ENCODE measurements around the gene RBM17.

The RBM17 gene

DNA sequence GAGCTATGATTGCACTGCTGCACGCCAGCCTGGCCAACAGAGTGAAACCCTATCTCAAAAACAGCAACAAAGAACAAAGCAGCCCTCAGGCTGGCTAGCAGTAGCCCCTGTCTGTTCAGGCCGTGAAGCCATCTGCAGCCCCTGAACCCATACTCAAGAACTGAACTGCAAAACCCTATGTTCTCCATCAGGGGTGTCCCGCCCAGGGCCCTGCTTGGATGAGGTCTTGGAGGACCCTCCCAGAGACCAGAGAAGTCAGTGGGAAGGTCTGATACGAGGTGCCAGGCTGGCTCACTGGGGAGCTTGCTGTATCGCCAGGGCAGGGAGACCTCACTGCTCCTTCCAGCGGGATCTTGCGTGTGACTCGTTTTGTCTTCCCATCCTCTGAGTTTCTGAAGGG is 39.3 kb downstream of the RBM17 start:
- Histone ChIP-seq H3K79me2 (ENCODE audit: control insufficient read depth, insufficient read depth, low read length) (no peaks in the 10 kb centered on the region), H3K9ac (ENCODE audit: low read length) (no peak overlapping the region), H3K4ac (ENCODE audit: low read depth, low read length) (no peak overlapping the region), H2BK15ac (replicated peaks; ENCODE audit: low read depth) (no peak overlapping the region), H3K79me1 (ENCODE audit: low read length) (no peaks in the 10 kb centered on the region), H2AK5ac (ENCODE audit: low read length) (no peak overlapping the region), H3K4me1 (ENCODE audit: control insufficient read depth, low read depth, low read length) (no peaks in the 10 kb centered on the region), H4K5ac (ENCODE audit: low read length) (no peak overlapping the region), H3K56ac (ENCODE audit: low read length) (no peak overlapping the region), H3K4me3 (ENCODE audit: low read length) (no peak overlapping the region), H4K8ac (ENCODE audit: low read depth, low read length) (no peak overlapping the region), H3K36me3 (ENCODE audit: control insufficient read depth, insufficient read depth, low read length) (no peaks in the 10 kb centered on the region), H3K4me2 (ENCODE audit: low read length) (no peak overlapping the region), H2BK120ac (ENCODE audit: low read depth, low read length) (no peak overlapping the region), H3K27ac (ENCODE audit: low read depth, low read length) (no peak overlapping the region), H3K27me3 (ENCODE audit: insufficient read depth, low read length, poor library complexity) (no peaks in the 10 kb centered on the region), H3K18ac (ENCODE audit: low read length) (no peak overlapping the region), H3K23ac (ENCODE audit: low read length) (no peak overlapping the region), H2BK5ac (ENCODE audit: low read length) (no peak overlapping the region)
- WGBS (ENCODE audit: extremely low coverage, insufficient coverage, low lambda C conversion rate): no CpG with 5 or more reads among the region's 8 CpGs
- no peak for DNase-seq

DNA sequence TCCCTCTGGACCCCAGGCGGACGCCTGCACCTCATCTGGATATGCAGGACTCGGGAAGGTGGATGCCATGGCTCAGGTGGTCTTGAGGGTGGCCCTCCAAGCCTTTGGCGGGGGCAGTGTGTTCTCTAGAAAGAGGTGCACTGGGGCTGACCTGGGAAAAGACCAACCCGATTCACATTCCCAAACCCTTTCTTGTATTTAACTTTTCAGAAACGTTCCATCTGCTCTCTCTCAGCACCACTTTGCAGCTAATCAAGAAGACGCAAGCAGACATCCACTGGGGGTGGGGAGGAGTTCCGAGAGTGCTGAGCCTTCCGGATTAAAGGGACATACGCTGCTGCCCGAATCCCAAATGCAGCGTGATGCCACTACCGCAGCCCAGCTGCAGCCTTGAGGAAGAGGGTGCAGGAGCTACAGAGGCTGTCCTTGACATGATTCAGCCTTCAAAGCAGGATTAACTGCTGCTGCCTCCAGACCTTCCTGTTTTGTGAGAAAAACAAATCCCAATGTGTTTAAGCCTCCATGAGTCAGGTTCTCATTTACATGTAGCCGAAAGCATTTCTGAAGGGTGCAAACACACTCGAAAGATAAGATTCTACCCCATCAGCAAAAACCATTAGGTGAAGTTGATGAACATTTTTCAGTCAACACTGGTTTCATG is 39.9 kb downstream of the RBM17 start:
- Histone ChIP-seq H4K8ac (ENCODE audit: low read depth, low read length) (no peak overlapping the region), H3K27me3 (ENCODE audit: insufficient read depth, low read length, poor library complexity) (no peaks in the 10 kb centered on the region), H2BK120ac (ENCODE audit: low read depth, low read length) (no peak overlapping the region), H3K79me2 (ENCODE audit: control insufficient read depth, insufficient read depth, low read length) (no peaks in the 10 kb centered on the region), H3K23ac (ENCODE audit: low read length) (no peak overlapping the region), H3K36me3 (ENCODE audit: control insufficient read depth, insufficient read depth, low read length) (no peaks in the 10 kb centered on the region), H3K9ac (ENCODE audit: low read length) (no peak overlapping the region), H2BK5ac (ENCODE audit: low read length) (no peak overlapping the region), H3K56ac (ENCODE audit: low read length) (no peak overlapping the region), H3K79me1 (ENCODE audit: low read length) (no peaks in the 10 kb centered on the region), H2AK5ac (ENCODE audit: low read length) (no peak overlapping the region), H3K4me2 (ENCODE audit: low read length) (no peak overlapping the region), H3K4me1 (ENCODE audit: control insufficient read depth, low read depth, low read length) (no peaks in the 10 kb centered on the region), H2BK15ac (replicated peaks; ENCODE audit: low read depth) (no peak overlapping the region), H3K4ac (ENCODE audit: low read depth, low read length) (no peak overlapping the region), H3K27ac (ENCODE audit: low read depth, low read length) (no peak overlapping the region), H3K4me3 (ENCODE audit: low read length) (no peak overlapping the region), H3K18ac (ENCODE audit: low read length) (no peak overlapping the region), H4K5ac (ENCODE audit: low read length) (no peak overlapping the region)
- WGBS (ENCODE audit: extremely low coverage, insufficient coverage, low lambda C conversion rate): no CpG with 5 or more reads among the region's 15 CpGs
- DNase-seq: peak; percentile 50

DNA sequence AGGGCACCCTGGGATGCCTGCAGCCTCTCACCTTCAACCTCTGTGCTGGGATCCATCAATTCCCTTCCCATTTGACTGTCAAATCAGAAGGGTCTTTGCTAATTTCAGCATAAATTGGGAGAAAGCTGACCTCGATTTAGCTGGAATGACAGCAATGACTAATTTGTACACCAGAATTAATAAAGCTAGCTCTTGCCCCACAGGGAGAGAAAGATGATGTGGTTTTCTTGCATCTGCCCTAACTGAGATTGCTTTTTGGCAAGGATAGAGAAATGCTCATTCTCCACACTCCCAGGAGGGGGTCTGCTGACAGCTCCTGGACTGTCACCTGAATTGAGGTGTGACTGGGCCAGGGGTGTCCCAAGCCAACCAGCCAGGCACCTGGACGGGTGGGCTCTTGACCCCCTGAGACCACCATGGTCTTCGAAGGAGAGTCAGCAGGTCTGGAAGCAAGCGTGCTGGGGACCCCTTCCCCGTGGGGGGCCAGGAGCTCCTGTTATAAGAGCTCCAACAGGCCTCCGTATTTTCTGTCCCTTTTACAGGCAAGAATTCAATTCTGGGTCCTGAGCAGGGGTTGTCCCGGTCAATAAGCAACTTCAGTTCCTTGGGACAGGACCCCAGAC is 42.1 kb downstream of the RBM17 start:
- H3K56ac ChIP-seq (ENCODE audit: low read length): no peak overlapping the region
- no peak overlapping the region for H4K5ac ChIP-seq (ENCODE audit: low read length)
- H2BK5ac ChIP-seq (ENCODE audit: low read length): no peak overlapping the region
- no peak overlapping the region for H3K27ac ChIP-seq (ENCODE audit: low read depth, low read length)
- H3K9ac ChIP-seq (ENCODE audit: low read length): no peak overlapping the region
- H3K36me3 ChIP-seq (ENCODE audit: control insufficient read depth, insufficient read depth, low read length): no peaks in the 10 kb centered on the region
- no peaks in the 10 kb centered on the region for H3K4me1 ChIP-seq (ENCODE audit: control insufficient read depth, low read depth, low read length)
- no peak overlapping the region for H4K8ac ChIP-seq (ENCODE audit: low read depth, low read length)
- no peak overlapping the region for H3K4ac ChIP-seq (ENCODE audit: low read depth, low read length)
- H3K79me2 ChIP-seq (ENCODE audit: control insufficient read depth, insufficient read depth, low read length): no peaks in the 10 kb centered on the region
- no peak overlapping the region for H2BK120ac ChIP-seq (ENCODE audit: low read depth, low read length)
- no peaks in the 10 kb centered on the region for H3K79me1 ChIP-seq (ENCODE audit: low read length)
- H2AK5ac ChIP-seq (ENCODE audit: low read length): no peak overlapping the region
- H3K4me2 ChIP-seq (ENCODE audit: low read length): no peak overlapping the region
- H3K18ac ChIP-seq (ENCODE audit: low read length): no peak overlapping the region
- H3K4me3 ChIP-seq (ENCODE audit: low read length): no peak overlapping the region
- H3K27me3 ChIP-seq (ENCODE audit: insufficient read depth, low read length, poor library complexity): no peaks in the 10 kb centered on the region
- DNase-seq: no peak
- WGBS (ENCODE audit: extremely low coverage, insufficient coverage, low lambda C conversion rate): no CpG with 5 or more reads among the region's 7 CpGs
- H3K23ac ChIP-seq (ENCODE audit: low read length): no peak overlapping the region
- no peak overlapping the region for H2BK15ac ChIP-seq (replicated peaks; ENCODE audit: low read depth)

DNA sequence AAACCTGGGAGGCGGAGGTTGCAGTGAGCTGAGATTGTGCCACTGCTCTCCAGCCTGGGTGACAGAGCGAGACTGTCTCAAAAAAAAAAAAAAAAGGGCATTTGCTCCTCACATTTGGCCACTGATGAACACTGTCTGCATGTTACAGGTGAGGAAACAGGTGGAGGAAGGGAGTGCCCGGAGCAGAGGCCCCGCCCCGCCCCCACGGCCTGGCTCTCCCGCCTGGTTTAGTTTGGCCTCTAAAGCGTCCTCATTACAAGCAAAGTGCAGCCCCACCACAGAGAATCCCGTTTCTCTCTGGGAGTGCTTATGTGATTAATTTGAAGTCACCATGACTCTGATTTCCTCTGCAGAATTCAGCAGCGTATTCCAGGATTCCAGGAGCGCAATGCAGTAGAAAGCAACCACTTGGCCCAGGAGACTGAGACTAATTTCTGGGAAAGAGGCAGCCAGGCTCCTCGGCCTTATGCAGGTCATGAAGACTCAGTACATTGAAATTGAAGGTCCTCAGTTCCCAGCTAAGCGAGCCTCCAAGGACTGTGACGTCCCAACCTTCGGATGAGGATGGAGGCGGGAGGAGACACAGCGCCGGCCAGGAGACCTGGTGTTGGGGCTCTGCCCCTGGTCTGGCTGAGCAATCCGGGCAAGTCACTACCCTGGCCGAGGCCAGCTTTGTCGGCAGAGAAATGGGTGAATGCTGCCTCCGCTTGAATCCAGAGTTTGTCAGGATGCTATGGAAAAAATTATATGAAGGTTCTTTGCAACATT is 44.7 kb downstream of the RBM17 start:
- no peak overlapping the region for H3K18ac ChIP-seq (ENCODE audit: low read length)
- no peak overlapping the region for H3K56ac ChIP-seq (ENCODE audit: low read length)
- H3K36me3 ChIP-seq (ENCODE audit: control insufficient read depth, insufficient read depth, low read length): no peaks in the 10 kb centered on the region
- DNase-seq: no peak
- no peak overlapping the region for H3K4me3 ChIP-seq (ENCODE audit: low read length)
- H3K4me2 ChIP-seq (ENCODE audit: low read length): no peak overlapping the region
- H2BK120ac ChIP-seq (ENCODE audit: low read depth, low read length): no peak overlapping the region
- H3K27me3 ChIP-seq (ENCODE audit: insufficient read depth, low read length, poor library complexity): no peaks in the 10 kb centered on the region
- no CpG with 5 or more reads among the region's 22 CpGs for WGBS (ENCODE audit: extremely low coverage, insufficient coverage, low lambda C conversion rate)
- no peaks in the 10 kb centered on the region for H3K79me2 ChIP-seq (ENCODE audit: control insufficient read depth, insufficient read depth, low read length)
- H4K5ac ChIP-seq (ENCODE audit: low read length): no peak overlapping the region
- no peak overlapping the region for H3K4ac ChIP-seq (ENCODE audit: low read depth, low read length)
- H4K8ac ChIP-seq (ENCODE audit: low read depth, low read length): no peak overlapping the region
- no peaks in the 10 kb centered on the region for H3K79me1 ChIP-seq (ENCODE audit: low read length)
- no peak overlapping the region for H2BK5ac ChIP-seq (ENCODE audit: low read length)
- H3K4me1 ChIP-seq (ENCODE audit: control insufficient read depth, low read depth, low read length): no peaks in the 10 kb centered on the region
- no peak overlapping the region for H3K27ac ChIP-seq (ENCODE audit: low read depth, low read length)
- no peak overlapping the region for H2BK15ac ChIP-seq (replicated peaks; ENCODE audit: low read depth)
- H3K23ac ChIP-seq (ENCODE audit: low read length): no peak overlapping the region
- H3K9ac ChIP-seq (ENCODE audit: low read length): no peak overlapping the region
- no peak overlapping the region for H2AK5ac ChIP-seq (ENCODE audit: low read length)

DNA sequence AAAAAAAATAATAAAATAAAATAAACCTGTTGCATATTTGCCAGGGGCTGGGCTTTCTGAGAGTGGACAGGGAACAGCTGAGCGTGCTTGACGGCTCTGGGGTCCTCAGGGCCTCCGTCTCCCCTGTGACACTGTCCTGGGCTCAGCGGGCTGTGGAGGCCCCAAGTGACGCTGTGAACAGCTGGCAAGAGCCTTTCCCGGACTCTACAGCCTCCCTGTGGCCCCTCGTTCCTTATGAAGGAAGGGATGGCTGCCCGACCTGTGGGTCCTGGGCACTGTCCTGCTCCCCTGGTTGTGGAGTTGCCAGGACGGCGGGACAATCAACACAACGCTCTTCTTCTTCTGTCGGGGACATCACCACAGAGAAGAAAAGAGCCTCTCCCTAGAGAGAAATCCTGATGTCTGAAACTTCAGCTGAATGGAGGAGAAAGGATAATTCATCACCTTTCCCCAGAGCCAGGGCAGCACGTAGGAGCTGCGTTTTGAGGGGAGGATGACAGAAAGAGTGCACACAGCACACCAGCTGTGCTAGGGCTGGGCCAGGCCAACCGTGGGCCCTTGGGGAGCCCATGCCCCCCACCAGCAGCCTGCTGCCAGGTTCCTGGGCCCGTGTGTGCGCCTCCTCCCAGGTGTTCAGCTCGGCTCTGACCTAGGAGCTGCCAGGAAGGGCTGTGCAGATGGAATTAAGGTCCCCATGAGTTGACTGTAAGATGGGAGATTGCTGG is 45.4 kb downstream of the RBM17 start:
- no peaks in the 10 kb centered on the region for H3K79me2 ChIP-seq (ENCODE audit: control insufficient read depth, insufficient read depth, low read length)
- no peak overlapping the region for H3K4ac ChIP-seq (ENCODE audit: low read depth, low read length)
- no peak overlapping the region for H3K56ac ChIP-seq (ENCODE audit: low read length)
- no peaks in the 10 kb centered on the region for H3K4me1 ChIP-seq (ENCODE audit: control insufficient read depth, low read depth, low read length)
- H4K8ac ChIP-seq (ENCODE audit: low read depth, low read length): no peak overlapping the region
- no peak overlapping the region for H3K4me3 ChIP-seq (ENCODE audit: low read length)
- no peak overlapping the region for H3K9ac ChIP-seq (ENCODE audit: low read length)
- no peaks in the 10 kb centered on the region for H3K79me1 ChIP-seq (ENCODE audit: low read length)
- H3K27me3 ChIP-seq (ENCODE audit: insufficient read depth, low read length, poor library complexity): no peaks in the 10 kb centered on the region
- no CpG with 5 or more reads among the region's 18 CpGs for WGBS (ENCODE audit: extremely low coverage, insufficient coverage, low lambda C conversion rate)
- no peak overlapping the region for H3K4me2 ChIP-seq (ENCODE audit: low read length)
- no peak overlapping the region for H2AK5ac ChIP-seq (ENCODE audit: low read length)
- H2BK15ac ChIP-seq (replicated peaks; ENCODE audit: low read depth): no peak overlapping the region
- no peak overlapping the region for H2BK120ac ChIP-seq (ENCODE audit: low read depth, low read length)
- no peak overlapping the region for H4K5ac ChIP-seq (ENCODE audit: low read length)
- H3K18ac ChIP-seq (ENCODE audit: low read length): no peak overlapping the region
- no peak overlapping the region for H3K27ac ChIP-seq (ENCODE audit: low read depth, low read length)
- H3K36me3 ChIP-seq (ENCODE audit: control insufficient read depth, insufficient read depth, low read length): no peaks in the 10 kb centered on the region
- H2BK5ac ChIP-seq (ENCODE audit: low read length): no peak overlapping the region
- no peak for DNase-seq
- H3K23ac ChIP-seq (ENCODE audit: low read length): no peak overlapping the region
